GM10266 (cell line): Measurements from ENCODE around the gene WDR70.

Experiments used
- DNase-seq: peaks from one replicate; pipeline ENCODE4 v3.0.0; 2012; ENCODE audit errors: extremely low spot score
- CTCF ChIP-seq: IDR thresholded peaks from 2 replicates; pipeline ENCODE4 v1.5.1; 2012; ENCODE audit warnings: mild to moderate bottlenecking, low read depth; ENCODE audit not compliant: control insufficient read depth, insufficient read depth; ENCODE audit errors: missing control alignments

The WDR70 gene

GRCh38 chr5:37662362-37662761 lies 283.2 kb downstream of the WDR70 start:
- DNase-seq: no peak
- TF ChIP-seq CTCF: no peak

GRCh38 chr5:37662789-37663485 lies 283.8 kb downstream of the WDR70 start:
- DNase-seq: no peak

GRCh38 chr5:37663538-37663937 lies 284.4 kb downstream of the WDR70 start:
- TF ChIP-seq CTCF: no peak
- DNase-seq: no peak

More at GRCh38 chr5:37662789-37663485, 283.8 kb downstream of the WDR70 start:
- no peak for TF ChIP-seq CTCF

GRCh38 chr5:37664551-37664950 lies 285.4 kb downstream of the WDR70 start:
- no peak for DNase-seq
- TF ChIP-seq CTCF: no peak

- TF ChIP-seq CTCF: no peak
- DNase-seq: no peak
Measured at GRCh38 chr5:37665272-37665671, 286.2 kb downstream of the WDR70 start.

GRCh38 chr5:37665889-37666288 lies 286.8 kb downstream of the WDR70 start:
- no peak for TF ChIP-seq CTCF
- DNase-seq: no peak

- no peak for TF ChIP-seq CTCF
- no peak for DNase-seq
Measured at GRCh38 chr5:37667430-37667829, 288.3 kb downstream of the WDR70 start.
